Prostate gland (tissue), 2 donors: ENCODE measurements around the gene WDR43. TPM values are rescaled to one million over a fixed set of nuclear protein-coding genes. Genes with fewer than 3 reads are reported as not detected.

ENCODE experiments used
- DNase-seq: peaks from one replicate; pipeline ENCODE4 v3.0.0-alpha.2; 2019; ENCODE audit warnings: low spot score
- H3K27ac ChIP-seq, 2 donors: fragments of 200-600 bp; sonication (generic); 2 replicates each; pipeline ENCODE4 v1.5.1; 2017 to 2019
- H3K27me3 ChIP-seq: fragments of 200-600 bp; sonication (generic); replicated peaks from 2 replicates; pipeline ENCODE4 v1.5.1; 2019; ENCODE audit not compliant: insufficient read depth
- H3K36me3 ChIP-seq, 2 donors: fragments of 200-600 bp; sonication (generic); 1 replicate in 1 of 2; 2 replicates in 1 of 2; pipeline versions ENCODE4 v1.5.1 to v1.8.1; 2017 to 2019
- H3K4me1 ChIP-seq: fragments of 200-600 bp; sonication (generic); replicated peaks from 2 replicates; pipeline ENCODE4 v1.5.1; 2019
- H3K4me3 ChIP-seq, 2 donors: fragments of 200-600 bp; sonication (generic); 2 replicates each; pipeline ENCODE4 v1.5.1; 2017 to 2019
- H3K9me3 ChIP-seq: fragments of 200-600 bp; sonication (generic); 2 replicates; pipeline ENCODE4 v1.5.1; 2017
- CTCF ChIP-seq, 4 experiments: fragments of 200-600 bp in 2 of 4; fragments of 450-650 bp in 2 of 4; sonication (generic) in 2 of 4; IDR thresholded peaks; 1 replicate in 3 of 4; 2 replicates in 1 of 4; pipeline ENCODE4 v1.5.1; 2016 to 2019; ENCODE audit warnings: antibody characterized with exemption in 4 of 4, mild to moderate bottlenecking in 2 of 4, moderate library complexity in 2 of 4
- POLR2A ChIP-seq: fragments of 450-650 bp; IDR thresholded peaks from one replicate; pipeline ENCODE4 v1.6.1; 2016; ENCODE audit warnings: antibody characterized with exemption, mild to moderate bottlenecking
- POLR2AphosphoS5 ChIP-seq: sonication (generic); formaldehyde crosslinking; IDR thresholded peaks from one replicate; pipeline ENCODE4 v1.6.1; 2017; ENCODE audit warnings: antibody characterized with exemption
- WGBS: methylation state at CpG from one replicate; pipeline ENCODE4 v1.1.5; 2018; 5-methylcytosine and 5-hydroxymethylcytosine counted together
- intact Hi-C: fragments of 100-400 bp; cut with DNase I; formaldehyde crosslinking; loops from one replicate; pipeline ENCODE4 v1.14.2; 2022
- total RNA-seq, 2 donors: library from RNA; depleted of rRNA; stranded (reverse); fragments of >200 nt; gene quantifications; one replicate each; pipeline ENCODE4 v1.1.0, GENCODE V29; 2016

The WDR43 gene
- total RNA-seq, 2 donors from 2014 or later, result 30.6 to 36.9 TPM

- H3K4me1 ChIP-seq, result peaks cover 8% of the 10 kb centered on the region
- H3K9me3 ChIP-seq, result no peaks in the 10 kb centered on the region
- 90% methylated on average over 21 of the region's 21 CpGs for WGBS
- H3K27me3 ChIP-seq, result no peaks in the 10 kb centered on the region
- TF ChIP-seq CTCF (IDR thresholded peaks at IDR 0.05), result no peak
- no peak for TF ChIP-seq POLR2A
- no peak for TF ChIP-seq POLR2AphosphoS5
- H3K4me3 ChIP-seq, result no peak overlapping the region
- H3K27ac ChIP-seq, result no peak overlapping the region
- DNase-seq, result no peak
- H3K36me3 ChIP-seq, result no peaks in the 10 kb centered on the region
- intact Hi-C loops, result loop anchor here (10.0 kb wide), 1 partner anchor 329 kb away; no protein-coding TSS in a partner anchor
These were observed 979 bp upstream of the WDR43 start for GRCh38 chr2:28893488-28893887.

- peak; percentile 5 for DNase-seq
- TF ChIP-seq POLR2AphosphoS5 (no peak), POLR2A (no peak), CTCF (IDR thresholded peaks at IDR 0.05) (no peak)
- under 1% methylated on average over 18 of the region's 19 CpGs for WGBS
- Histone ChIP-seq H3K27ac (peak overlapping the region; percentile 38 to 55), H3K4me3 (peak overlapping the region; percentile 89 to 98), H3K9me3 (no peaks in the 10 kb centered on the region), H3K4me1 (peaks cover 8% of the 10 kb centered on the region), H3K27me3 (no peaks in the 10 kb centered on the region), H3K36me3 (no peaks in the 10 kb centered on the region)
- intact Hi-C loops, result loop anchor here (10.0 kb wide), 1 partner anchor 331 kb away; no protein-coding TSS in a partner anchor
These were observed 874 bp downstream of the WDR43 start for GRCh38 chr2:28895189-28895893.

GRCh38 chr2:28896906-28897305 is 2.4 kb downstream of the WDR43 start:
- Histone ChIP-seq H3K4me3 (no peak overlapping the region), H3K9me3 (no peaks in the 10 kb centered on the region), H3K36me3 (no peaks in the 10 kb centered on the region), H3K27me3 (no peaks in the 10 kb centered on the region), H3K4me1 (peaks cover 8% of the 10 kb centered on the region), H3K27ac (no peak overlapping the region)
- WGBS, result 32% methylated on average over 2 of the region's 2 CpGs
- TF ChIP-seq POLR2A (no peak), POLR2AphosphoS5 (no peak), CTCF (IDR thresholded peaks at IDR 0.05) (no peak)
- intact Hi-C loops, result loop anchor here (10.0 kb wide), 1 partner anchor 332 kb away; no protein-coding TSS in a partner anchor
- no peak for DNase-seq

GRCh38 chr2:28898048-28898447 is 3.6 kb downstream of the WDR43 start:
- intact Hi-C loops, result loop anchor here (10.0 kb wide), 1 partner anchor 333 kb away; no protein-coding TSS in a partner anchor
- H3K27me3 ChIP-seq, result no peaks in the 10 kb centered on the region
- H3K4me3 ChIP-seq, result no peak overlapping the region
- TF ChIP-seq POLR2A (no peak), POLR2AphosphoS5 (no peak), CTCF (IDR thresholded peaks at IDR 0.05) (no peak)
- no peaks in the 10 kb centered on the region for H3K9me3 ChIP-seq
- H3K4me1 ChIP-seq, result peaks cover 8% of the 10 kb centered on the region
- no peak overlapping the region for H3K27ac ChIP-seq
- no peak for DNase-seq
- 65% methylated on average over 1 of the region's 1 CpG for WGBS
- no peaks in the 10 kb centered on the region for H3K36me3 ChIP-seq

- no peak overlapping the region for H3K4me3 ChIP-seq
- no peaks in the 10 kb centered on the region for H3K9me3 ChIP-seq
- no peak for TF ChIP-seq POLR2A
- no peak for TF ChIP-seq CTCF (IDR thresholded peaks at IDR 0.05)
- TF ChIP-seq POLR2AphosphoS5, result no peak
- no peaks in the 10 kb centered on the region for H3K27me3 ChIP-seq
- DNase-seq, result no peak
- no peak overlapping the region for H3K27ac ChIP-seq
- intact Hi-C loops, result no loop called here
- H3K4me1 ChIP-seq, result no peaks in the 10 kb centered on the region
- H3K36me3 ChIP-seq, result no peaks in the 10 kb centered on the region
- 58% methylated on average over 2 of the region's 2 CpGs for WGBS
These were observed 6.7 kb downstream of the WDR43 start for GRCh38 chr2:28901202-28901601.
